ENCODE results near the gene PDE4DIP.
"Not testable (repeated sequence)": the region's sequence is repeated elsewhere in the genome, so short reads cannot be mapped to it uniquely, and the experiment has no call there.

The PDE4DIP gene

DNA sequence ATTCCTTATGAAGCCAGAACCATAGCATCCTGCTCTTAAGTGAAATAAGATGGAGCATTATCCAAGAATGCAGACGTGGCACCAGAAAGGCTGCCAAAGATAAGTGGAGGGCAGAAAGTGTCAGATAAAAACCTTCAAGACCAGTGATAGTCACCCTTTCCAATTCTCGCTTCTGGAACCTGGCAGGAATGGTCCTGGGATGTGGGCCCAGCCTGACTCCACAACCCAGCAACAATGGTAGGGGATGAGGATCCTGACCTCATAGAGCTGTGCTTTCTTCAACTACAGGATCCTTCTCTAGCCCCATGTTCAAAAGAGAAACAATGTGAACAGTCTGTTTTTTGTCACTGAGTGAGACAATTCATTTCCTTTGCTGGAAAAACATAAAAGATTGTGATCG lies 145.2 kb downstream of the PDE4DIP start:
- DNase-seq: not testable (repeated sequence)

DNA sequence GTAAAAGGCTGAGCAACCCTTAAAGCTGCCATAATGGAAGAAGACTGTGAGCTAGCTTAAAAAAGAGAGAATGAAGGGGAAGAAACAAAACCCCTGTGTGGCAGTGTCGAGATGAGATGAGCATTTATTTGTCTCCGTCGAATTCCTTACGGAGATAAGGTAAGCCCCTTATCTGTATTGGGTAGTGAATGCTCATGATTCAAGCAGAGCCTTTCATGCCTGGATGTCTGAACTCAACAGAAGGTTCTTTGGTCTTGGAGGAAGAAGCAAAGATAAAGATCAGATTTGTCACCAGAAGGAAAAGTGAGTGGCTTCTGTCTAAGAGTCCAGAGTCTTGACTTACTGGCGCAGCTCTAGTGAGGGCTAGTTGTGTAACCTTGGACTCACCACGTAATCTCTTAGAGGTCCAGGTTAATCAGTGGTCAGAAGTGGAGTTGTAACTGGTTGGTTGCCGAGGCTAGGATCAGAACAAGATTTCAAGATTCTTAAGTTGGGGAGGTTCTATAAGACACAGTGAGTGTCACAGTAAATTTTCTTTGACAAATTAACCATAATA lies 146.1 kb downstream of the PDE4DIP start:
- not testable (repeated sequence) for DNase-seq

DNA sequence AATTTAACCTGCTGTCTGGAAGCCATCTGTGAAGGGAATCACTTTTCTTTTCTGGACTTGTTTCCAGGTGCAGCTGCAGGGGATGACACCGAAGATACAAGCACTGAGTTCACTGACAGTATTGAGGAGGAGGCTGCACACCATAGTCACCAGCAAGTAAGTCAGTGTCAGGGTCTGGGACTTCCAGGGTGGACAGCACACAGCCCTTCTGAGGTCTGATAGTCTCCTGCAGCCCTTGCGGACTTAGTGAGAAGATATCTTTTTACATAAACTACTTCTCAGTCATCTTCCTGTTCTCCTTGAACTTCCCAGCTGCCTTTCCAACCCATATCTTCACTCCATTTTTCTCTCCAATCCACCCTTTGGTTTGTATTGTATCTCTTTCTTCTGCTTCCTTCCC lies 147.6 kb downstream of the PDE4DIP start:
- not testable (repeated sequence) for DNase-seq

DNA sequence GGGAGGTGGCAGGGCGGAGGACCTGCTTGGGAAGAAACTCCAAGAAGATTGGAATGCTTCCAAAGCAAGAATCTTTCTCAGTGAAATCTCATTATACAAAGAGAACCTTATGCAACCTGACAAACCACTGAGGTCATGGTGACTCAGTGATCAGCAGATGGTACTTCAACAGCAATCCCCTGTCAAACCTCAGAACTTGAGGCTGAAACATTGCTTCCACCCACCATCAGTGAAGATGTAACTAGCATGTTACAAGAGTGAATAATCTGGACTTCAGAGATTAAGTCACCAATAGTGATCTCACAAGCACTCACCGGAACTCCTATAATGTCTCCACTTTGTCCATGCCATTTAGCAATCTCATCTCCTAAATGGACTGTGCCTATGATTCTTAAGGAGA lies 148.1 kb downstream of the PDE4DIP start:
- DNase-seq: not testable (repeated sequence)

DNA sequence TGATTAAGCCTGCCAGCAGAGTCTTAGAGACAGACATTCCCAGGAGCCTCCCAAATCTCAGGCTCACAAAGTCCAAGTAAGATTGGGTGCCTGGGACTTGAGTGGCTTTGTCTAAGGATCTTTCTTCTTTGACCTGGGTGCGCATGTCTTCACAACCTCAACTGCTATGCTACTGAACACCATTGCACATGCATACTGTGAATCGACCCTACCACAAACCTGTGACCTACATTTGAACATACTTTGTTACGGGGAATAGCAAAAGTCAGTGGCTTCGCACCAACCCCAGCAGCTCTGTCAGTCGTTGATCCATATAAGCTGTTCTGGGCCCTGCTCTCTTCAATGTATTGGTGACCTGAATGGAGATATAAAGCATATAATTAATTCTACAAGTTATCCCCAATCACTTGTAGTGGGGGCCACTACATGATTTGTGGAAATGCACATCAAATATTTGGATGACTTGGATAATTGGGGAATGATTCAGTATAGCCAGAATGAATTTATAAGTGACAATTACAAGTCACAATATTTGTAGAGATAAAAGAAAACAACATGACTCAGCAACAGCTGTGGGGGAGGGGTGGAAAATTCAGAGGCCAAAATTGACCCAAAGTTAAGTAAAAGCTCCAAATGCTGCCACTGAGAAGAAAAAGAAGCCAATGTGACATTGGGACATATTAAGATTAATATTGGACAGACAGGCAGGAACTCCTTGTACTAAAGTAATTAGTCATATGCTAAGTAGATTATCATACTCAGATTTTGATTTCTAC lies 152.4 kb downstream of the PDE4DIP start:
- not testable (repeated sequence) for DNase-seq

DNA sequence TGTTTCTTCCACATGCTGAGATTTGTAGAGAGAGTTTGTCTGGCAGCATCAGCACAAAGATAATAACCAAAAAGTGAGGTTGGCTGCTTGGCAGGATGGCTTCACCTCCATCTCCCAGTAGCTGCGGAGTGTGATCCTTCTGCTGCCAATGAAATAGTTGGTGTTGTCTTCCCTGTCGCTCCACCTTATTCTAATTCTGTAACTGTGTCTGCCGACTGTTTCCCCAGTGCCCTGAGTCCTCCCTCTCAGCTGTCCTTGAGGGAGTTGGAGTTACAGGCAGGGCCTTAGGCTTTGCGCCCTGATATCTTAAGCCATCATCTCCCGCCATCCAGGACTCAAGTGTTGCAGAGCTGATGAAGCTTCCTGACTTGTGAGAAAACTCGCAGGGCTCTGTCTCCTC lies 153.2 kb downstream of the PDE4DIP start:
- not testable (repeated sequence) for DNase-seq

DNA sequence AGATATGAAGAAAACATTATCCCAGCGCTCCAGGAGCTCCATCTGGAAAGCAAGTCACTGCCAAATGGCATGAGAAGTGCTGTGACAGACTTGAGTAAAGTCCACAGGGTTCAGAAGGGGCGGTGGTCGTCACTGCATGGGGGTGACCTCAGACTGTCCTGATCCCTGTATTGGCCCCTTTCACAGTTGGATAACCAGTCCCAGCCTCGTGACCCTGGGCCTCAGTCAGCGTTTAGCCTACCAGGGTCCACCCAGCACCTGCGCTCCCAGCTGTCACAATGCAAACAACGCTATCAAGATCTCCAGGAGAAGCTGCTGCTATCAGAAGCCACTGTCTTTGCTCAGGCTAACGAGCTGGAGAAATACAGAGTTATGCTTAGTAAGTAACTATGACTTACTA lies 158.4 kb downstream of the PDE4DIP start:
- not testable (repeated sequence) for DNase-seq

DNA sequence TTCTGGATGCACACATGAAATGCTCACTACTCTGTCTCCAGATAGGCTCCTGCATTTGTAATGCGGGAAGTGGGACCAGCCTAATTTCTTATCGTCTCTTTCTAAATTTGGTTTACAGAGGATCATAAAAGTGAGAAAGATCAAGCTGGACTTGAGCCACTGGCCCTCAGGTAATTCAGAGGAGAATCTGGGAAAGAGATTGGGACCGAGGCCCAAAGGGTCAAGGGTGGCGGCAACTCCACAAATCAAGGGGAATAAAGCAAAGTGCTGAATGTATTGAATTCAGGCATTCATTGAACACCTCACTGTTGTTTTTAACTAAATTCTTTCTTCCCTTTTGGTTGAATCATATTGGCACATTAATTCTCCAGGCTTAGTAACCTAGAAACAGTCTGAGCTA lies 164.1 kb downstream of the PDE4DIP start:
- not testable (repeated sequence) for DNase-seq

DNA sequence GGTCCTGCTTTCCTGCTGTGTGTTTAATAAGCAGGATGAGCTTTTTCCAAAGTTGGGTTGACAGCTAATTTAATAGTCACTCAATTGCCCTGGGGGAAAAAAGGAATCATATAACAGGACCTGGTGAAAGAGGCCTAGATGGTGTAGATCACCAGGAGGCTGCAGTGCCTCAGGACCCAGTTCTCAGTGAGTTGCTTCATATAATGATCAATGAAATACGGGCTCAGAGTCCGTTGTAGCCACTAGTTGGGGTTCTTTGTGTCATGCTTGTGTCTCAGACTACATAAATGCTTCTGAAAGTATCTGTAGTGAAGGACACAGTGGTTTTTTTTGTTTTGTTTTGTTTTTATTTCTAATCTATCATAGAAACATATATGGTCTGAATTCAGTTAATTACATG lies 164.5 kb downstream of the PDE4DIP start:
- DNase-seq: not testable (repeated sequence)

DNA sequence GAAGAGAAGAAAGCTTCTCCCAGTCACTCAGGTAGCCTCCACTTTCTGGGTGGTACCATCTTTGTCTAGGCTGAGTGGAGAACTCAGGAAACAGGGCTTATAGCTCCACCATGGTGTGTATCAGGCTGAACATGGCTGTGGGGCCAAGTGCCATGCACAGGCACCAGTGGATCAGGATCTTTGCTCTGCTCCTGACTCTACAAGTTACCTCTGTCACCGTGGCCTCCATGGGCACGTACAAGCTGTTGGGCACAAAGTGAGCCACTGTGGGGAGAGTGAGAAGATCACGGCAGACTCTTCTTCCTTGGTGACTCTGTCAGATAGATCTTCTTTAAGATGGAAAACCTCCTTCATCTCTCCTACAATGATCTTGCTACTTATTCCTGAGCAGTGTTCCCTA lies 165.5 kb downstream of the PDE4DIP start:
- not testable (repeated sequence) for DNase-seq

DNA sequence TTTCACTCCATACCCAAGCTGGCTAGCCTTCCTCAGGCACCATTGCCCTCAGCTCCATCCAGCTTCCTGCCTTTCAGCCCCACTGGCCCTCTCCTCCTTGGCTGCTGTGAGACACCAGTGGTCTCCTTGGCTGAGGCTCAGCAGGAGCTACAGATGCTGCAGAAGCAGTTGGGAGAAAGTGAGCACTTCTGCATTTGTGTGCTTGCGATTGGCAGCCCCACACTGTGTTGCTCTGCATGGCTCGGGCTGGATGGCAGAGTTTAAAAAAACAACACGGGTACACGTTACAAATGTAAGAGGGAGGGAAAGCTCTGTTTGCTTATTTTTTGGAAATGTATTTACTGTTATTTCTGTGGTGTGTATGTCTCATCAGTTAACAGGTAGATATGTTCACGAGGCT lies 168.4 kb downstream of the PDE4DIP start:
- DNase-seq: not testable (repeated sequence)

DNA sequence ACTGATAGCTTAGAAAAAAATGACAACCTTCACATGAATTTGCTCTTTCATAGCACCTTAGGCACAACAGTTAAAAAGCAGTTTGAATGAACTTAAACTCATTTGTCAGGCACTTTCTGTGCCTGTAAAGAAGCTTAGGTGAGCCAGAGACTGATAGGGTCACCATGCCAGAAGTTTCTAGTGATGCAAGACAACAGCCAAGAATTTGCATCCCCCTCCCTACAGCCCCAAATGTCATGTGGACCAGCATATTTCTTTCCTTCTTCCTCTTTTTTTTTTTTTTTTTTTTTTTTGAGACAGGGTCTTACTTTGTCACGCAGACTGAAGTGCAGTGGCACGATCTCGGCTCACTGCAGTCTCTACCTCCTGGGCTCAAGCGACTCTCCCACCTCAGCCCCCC lies 169.3 kb downstream of the PDE4DIP start:
- DNase-seq: not testable (repeated sequence)

DNA sequence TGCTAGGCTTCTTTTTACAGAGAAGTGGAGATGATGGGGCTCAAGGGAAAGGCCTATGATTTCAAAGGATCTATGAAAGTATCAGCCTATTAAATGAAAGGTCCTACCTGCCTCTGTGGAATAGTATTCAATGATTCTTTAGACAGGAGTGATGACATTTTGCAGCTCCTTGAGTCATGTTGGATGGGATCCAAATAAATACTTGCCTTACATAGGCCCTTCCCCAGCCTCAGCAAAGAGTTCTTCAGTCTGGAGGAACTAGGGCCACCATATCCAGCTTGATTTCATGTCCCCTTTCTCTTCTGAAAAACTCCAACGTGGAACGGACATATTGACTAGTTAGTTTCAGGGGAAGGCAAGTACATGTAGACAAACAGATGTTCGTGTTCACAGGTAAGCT lies 171.3 kb downstream of the PDE4DIP start:
- DNase-seq: not testable (repeated sequence)

DNA sequence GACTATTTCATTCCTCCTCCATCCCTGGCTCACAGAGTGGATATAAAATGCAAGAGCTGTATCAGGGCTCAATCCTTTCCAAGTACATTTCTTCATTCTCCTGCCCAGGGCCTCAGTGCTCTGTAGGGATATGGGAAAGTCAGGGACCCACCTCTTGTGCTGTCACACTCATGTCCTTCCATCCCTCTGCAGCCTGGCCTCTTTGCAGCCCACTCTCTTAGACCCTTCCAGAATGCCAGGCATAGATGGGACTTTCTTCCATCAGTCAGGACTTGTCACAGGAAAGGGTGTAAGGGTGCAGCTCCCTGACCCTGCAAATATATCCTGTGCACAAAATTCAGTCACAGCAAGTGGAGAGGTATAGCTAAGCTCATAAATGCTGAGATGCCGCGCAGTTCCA lies 172.4 kb downstream of the PDE4DIP start:
- DNase-seq: not testable (repeated sequence)

DNA sequence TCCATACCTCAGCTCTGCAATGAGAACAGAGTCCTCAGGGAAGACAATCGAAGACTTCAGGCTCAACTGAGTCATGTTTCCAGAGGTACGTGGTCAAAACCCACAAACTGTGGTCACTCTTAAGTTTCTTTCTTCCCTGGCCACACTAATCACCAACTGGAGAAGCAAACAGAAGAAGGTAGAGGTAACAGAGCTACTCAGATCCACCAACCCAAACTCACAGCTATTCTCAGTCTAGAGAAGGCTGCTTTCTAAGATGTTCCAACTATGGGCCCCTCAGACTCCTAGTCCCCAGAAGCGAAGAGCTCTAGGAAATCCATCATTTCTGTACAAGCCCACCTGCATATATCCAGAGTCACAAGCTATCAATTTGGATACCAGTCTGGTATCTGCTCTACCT lies 174.3 kb downstream of the PDE4DIP start:
- not testable (repeated sequence) for DNase-seq

DNA sequence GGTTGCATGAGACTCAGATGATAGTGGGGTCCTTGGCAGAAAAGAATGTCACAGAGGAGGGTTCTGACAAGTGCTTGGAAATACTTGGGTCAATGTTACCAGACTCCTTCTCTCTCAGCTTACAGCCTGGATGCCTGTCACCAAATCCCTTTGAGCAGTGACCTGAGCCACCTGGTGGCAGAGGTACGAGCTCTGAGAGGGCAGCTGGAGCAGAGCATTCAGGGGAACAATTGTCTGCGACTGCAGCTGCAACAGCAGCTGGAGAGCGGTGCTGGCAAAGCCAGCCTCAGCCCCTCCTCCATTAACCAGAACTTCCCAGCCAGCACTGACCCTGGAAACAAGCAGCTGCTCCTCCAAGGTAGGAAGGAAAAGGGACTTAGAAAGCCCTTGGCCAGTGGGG lies 180.1 kb downstream of the PDE4DIP start:
- DNase-seq: not testable (repeated sequence)

DNA sequence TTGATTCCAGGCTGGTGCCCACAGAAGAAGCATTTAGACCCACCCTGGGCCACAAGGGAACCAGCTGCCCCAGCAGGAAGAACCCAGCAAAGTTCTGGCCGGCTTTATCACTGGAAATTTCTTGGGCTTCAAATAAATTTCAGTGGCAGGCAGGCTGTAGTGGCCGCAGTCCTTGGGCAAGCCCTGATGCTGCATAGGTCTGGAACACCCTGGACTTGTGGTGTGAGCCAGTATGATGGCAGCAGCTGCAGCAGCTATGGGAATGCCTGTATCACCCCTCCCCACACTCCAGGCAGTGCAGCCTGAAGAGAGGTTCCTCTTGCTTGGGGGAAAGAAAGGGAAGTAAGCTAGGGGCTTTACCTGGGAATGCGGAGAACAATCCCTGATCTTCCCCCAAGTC lies 189.7 kb downstream of the PDE4DIP start:
- not testable (repeated sequence) for DNase-seq

DNA sequence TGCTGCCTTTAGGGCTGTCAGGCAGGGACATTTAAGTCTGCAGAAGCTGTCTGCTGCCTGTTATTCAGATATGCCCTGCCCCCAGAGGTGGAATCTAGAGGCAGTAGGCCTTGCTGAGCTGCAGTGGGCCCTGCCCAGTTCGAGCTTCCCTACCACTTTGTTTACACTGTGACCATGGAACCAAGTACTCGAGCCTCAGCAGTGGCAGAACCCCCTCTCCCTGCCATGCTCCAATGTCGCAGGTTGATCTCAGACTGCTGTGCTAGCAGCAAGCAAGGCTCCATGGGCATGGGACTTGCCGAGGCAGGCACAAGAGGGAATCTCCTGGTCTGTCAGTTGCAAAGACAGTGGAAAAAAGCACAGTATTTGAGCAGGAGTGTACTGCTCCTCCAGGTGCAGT lies 198.8 kb downstream of the PDE4DIP start:
- DNase-seq: not testable (repeated sequence)

DNA sequence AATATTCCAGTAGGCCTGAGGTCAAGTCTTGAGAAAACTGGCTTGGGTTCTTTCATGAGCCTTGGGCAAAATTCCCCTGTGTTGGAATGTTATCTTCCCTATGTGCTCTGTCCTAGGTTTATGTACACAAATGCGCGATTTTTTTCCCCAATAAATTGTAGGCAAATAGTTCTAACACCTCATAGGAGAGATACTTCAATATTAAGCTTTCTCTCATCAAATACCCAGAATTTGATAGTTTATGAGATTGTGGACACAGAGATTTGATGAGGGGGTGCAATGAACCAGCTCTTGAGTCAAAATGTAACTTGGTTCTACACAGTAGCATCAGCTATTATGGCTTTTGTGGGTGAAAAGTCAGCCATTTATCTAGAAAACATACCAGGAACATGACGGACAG lies 220.4 kb downstream of the PDE4DIP start:
- not testable (repeated sequence) for DNase-seq

DNA sequence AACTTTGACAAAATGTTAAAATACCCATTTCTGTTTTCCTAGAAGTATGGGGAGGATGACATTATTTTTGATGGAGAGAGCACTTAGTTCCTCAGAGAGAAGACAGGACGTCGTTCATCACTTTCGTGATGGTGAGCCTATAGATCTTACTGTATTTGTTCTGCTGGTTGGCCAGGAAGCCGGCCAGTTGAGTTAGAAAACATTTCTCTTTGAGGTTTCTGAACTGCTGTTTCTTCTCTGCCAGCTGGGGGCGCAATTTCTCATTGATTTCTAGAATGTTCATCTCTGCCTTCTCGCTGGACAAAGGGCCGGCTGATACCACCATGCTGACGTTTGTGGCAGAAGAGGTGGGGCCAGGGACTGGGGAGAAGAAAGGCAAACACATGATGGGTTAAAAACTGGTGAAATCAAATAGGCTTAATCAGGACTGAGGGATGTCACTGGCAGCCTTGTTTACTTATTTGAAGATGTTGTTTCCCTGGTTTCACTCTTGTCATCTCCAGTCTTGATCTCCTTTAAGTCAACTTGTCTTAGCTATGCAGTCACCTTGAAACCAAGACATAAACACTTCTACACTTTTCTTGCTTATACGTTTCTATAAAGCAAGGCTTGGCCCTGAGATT lies 231.4 kb downstream of the PDE4DIP start:
- not testable (repeated sequence) for DNase-seq
